HL-60 (cell line): ENCODE results near the gene TPRA1.

Experiments used
- CTCF ChIP-seq: IDR thresholded peaks from one replicate; pipeline ENCODE4 v1.5.1; 2011; ENCODE audit warnings: low read length, control low read depth, inconsistent platforms; ENCODE audit not compliant: insufficient read depth
- GABPA ChIP-seq: IDR thresholded peaks from 2 replicates; pipeline ENCODE4 v1.6.1; 2012; ENCODE audit warnings: low read depth
- POLR2AphosphoS5 ChIP-seq: IDR thresholded peaks from 2 replicates; pipeline ENCODE4 v1.6.1; 2012; ENCODE audit warnings: low read depth
- SPI1 ChIP-seq: IDR thresholded peaks from 2 replicates; pipeline ENCODE4 v1.6.1; 2012; ENCODE audit warnings: low read depth, mild to moderate bottlenecking, borderline replicate concordance
- TF ChIP-seq, protein P1 (sequence below): IDR thresholded peaks from 2 replicates; pipeline ENCODE4 v1.6.1; 2012; ENCODE audit warnings: low read depth; ENCODE audit not compliant: insufficient replicate concordance

- TF ChIP-seq CTCF (no peak), POLR2AphosphoS5 (no peak), GABPA (no peak), SPI1 (no peak)
- TF ChIP-seq, protein P1, sequence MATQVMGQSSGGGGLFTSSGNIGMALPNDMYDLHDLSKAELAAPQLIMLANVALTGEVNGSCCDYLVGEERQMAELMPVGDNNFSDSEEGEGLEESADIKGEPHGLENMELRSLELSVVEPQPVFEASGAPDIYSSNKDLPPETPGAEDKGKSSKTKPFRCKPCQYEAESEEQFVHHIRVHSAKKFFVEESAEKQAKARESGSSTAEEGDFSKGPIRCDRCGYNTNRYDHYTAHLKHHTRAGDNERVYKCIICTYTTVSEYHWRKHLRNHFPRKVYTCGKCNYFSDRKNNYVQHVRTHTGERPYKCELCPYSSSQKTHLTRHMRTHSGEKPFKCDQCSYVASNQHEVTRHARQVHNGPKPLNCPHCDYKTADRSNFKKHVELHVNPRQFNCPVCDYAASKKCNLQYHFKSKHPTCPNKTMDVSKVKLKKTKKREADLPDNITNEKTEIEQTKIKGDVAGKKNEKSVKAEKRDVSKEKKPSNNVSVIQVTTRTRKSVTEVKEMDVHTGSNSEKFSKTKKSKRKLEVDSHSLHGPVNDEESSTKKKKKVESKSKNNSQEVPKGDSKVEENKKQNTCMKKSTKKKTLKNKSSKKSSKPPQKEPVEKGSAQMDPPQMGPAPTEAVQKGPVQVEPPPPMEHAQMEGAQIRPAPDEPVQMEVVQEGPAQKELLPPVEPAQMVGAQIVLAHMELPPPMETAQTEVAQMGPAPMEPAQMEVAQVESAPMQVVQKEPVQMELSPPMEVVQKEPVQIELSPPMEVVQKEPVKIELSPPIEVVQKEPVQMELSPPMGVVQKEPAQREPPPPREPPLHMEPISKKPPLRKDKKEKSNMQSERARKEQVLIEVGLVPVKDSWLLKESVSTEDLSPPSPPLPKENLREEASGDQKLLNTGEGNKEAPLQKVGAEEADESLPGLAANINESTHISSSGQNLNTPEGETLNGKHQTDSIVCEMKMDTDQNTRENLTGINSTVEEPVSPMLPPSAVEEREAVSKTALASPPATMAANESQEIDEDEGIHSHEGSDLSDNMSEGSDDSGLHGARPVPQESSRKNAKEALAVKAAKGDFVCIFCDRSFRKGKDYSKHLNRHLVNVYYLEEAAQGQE: no peak
Observed at GRCh38 chr3:127611251-127611650, 20.7 kb upstream of the TPRA1 start.
